NCI-H1092 (cell line): ENCODE data around the gene ALOX12.

Source experiments
- DNase-seq: peaks from one replicate; lab custom pipeline; 2025; lab: John Stamatoyannopoulos, UW

Gene ALOX12

DNA sequence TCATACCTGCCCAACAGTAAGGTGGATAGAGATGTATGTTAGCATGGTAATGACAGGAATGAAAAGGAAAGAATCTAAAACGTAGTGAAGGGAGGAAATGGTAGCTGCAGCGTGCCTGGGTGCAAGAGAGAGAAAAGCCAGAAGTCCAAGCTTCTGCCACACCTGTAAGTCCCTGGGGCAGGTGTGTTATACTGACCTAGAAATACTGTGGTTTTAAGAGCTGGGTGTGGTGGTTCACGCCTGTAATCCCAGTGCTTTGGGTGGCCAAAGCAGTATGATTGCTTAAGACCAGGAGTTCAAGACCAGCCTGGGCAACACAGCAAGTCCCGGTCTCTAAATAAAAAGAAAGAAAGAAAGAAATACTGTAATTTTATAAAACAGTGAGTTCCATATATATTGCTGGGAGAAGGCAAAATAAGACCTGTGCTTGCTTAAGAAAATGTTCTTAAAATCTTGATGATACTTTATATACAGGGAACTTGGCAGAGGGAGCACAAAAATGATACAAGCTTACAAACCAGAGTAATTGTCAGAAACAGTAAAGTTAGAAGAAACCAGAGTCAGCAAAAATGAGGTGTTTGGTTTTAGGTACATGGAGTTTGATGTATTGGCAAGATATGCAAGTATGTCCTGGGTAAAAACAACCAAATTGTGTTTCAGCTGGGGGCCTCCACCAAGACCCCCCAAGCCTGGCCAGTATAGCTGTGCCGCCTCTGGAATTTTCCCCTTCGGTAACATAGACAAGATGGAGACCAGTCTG is 6.6 kb downstream of the ALOX12 start:
- DNase-seq = no peak

DNA sequence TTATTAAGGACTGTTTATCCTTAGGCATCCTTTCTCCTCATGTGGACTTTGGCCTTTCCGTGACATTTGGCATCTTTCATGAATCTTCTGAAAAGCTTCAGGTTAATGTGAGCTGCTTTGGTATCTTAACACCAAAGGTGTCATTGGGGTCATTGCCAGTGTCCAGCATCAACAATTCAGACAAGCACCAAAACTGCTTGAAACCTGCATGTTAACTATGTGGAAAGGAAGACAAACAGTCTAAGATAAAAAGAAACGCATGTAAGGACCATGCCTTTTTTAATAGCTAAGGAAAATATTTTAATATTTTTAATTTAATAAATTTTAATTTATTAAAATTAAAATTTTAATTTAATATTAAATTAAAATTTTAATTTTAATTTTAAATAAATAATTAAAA is 7.9 kb downstream of the ALOX12 start:
- no peak for DNase-seq

DNA sequence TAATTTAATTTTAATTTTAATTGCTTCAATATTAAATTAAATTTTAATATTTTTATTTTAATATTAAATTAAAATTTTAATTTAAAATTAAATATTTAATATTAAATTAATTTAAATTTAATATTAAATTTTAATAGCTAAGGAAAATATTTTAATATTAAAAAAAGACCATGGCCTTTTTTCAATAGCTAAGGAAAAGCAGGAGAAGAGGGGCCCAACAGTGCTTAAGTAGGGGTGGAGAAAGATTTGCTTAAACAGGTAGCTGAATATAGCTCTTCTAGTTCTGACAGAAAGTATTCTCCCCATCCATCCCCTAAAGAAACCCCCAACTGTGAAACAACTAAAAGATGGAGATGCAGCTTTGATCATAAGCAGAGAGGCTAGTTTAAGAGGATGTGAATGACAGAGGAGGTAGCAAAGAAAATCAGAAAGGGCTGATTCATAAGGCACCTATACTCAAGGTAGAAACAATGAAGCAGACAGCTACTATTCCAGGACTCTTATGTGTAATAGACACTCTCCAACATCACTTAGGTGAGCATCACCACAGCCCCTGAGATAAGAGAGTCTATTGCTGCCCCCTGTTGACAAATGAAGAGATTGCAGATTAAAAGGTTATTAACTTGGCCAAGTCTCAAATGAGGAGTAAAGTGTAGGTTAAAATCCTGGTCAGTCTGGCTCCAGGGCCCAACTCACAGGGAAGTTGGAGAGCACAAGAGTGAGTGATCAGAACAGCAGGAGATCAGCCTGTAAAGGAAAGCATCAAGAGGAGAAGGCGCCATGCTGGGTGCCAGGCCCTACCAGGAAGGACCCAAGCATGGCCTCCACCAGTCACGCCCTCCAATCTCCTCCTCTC is 8.8 kb downstream of the ALOX12 start:
- peak; percentile 50 for DNase-seq

DNA sequence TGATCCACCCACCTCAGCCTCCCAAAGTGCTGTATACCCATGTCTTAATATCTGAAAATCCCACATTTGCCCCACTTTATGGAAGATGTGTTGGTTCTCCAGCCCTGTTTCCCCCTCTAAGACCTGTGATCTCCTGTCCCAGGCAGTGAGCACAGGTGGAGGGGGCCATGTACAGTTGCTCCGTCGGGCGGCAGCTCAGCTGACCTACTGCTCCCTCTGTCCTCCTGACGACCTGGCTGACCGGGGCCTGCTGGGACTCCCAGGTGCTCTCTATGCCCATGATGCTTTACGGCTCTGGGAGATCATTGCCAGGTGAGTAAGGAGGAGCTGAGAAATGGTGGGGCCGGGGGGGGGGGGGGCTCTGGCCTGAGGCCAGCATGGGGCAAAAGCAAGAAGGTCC is 9.9 kb downstream of the ALOX12 start:
- no peak for DNase-seq

DNA sequence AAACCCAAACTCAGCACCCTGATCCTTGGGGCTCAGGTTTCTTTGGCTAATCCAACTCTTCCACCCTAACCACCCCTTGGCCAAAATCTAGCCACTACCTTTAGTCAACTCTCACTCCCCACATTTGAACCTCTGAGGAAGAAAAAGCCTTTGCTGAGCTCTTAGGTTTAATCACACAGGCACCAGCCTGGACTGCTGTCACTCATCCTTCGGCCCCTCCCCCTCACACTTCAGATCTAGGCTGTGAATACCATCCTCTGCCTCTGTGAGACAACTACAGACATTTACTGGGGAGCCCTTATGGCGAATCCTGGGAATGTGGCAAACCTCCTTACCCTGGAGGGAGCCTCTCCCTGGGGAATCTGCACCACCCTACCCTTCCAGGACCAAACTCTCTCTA is 11.3 kb downstream of the ALOX12 start:
- DNase-seq = no peak

DNA sequence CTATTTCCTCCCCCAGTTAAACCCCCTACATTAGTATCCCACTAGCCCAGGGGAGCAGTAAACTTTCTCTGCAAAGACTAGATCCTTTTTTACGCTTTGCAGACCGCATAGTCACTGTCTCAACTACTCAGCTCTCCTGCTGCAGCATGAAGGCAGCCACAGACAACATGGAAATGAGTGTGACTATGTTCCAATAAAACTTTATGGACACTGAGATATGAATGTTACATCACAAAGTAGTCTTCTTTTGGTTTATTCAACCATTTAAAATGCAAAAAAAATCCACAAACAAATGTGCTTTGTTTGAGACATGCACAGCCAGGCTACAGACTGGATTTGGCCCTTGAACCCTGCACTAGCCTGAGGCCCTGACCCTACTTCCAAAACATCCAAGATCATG is 14.7 kb downstream of the ALOX12 start:
- no peak for DNase-seq

DNA sequence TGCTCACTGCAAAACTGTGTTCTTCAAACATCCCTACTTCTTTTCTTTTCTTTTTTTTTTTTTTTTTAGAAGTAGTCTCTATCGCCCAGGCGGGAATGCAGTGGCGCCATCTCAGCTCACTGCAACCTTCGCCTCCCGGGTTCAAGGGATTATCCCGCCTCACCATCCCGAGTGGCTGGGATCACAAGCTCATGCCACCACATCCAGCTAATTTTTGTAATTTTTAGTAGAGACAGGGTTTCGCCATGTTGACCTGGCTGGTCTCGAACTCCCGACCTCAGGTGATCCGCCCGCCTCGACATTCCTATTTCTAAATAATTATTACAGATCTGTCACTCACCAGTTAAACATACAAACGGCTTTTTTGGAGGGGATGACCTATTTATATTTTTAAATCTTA is 15.6 kb downstream of the ALOX12 start:
- no peak for DNase-seq

DNA sequence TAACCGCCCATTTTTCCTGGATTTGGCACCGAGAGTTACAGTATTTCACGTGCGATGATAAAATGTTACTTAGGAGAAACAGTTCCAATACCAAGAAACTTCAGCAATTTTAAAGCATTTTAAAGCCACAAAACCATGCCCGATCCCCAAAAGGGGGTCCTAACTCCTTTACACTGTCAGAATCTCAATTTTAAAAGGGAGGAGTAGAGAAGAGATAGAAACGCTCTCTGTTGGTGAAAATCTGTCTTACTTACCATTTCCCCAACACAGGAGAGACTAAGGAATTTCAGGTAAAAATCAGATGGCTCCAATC is 16.0 kb downstream of the ALOX12 start:
- no peak for DNase-seq

DNA sequence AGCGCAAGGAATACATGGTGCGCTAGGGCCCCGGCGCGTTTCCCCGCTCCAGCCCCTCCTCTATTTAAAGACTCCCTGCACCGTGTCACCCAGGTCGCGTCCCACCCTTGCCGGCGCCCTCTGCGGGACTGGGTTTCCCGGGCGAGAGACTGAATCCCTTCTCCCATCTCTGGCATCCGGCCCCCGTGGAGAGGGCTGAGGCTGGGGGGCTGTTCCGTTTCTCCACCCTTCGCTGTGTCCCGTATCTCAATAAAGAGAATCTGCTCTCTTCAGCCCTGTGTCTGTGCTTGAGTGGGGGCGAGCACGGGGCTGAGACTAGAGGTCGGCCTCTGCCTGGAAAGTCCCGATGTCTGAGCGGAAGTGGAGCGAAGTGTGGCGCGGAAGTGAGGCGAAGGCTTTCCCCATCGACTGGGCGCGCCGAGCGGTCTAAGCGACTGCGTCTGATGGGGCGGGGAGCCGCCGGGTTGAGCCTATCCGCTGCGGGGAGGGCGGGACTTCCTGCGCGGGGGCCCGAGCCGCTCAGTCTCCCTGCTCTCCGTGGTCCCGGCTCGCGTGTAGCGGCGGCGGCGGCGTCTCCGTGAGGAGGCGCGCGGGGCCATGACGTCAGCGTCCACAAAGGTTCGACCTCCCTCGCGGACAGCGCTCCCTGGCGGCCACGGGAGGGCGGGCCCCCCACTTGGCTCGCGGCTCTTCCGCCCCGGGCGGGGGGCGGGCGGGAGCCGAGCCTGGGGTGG is 18.6 kb downstream of the ALOX12 start:
- peak; percentile 91 for DNase-seq

DNA sequence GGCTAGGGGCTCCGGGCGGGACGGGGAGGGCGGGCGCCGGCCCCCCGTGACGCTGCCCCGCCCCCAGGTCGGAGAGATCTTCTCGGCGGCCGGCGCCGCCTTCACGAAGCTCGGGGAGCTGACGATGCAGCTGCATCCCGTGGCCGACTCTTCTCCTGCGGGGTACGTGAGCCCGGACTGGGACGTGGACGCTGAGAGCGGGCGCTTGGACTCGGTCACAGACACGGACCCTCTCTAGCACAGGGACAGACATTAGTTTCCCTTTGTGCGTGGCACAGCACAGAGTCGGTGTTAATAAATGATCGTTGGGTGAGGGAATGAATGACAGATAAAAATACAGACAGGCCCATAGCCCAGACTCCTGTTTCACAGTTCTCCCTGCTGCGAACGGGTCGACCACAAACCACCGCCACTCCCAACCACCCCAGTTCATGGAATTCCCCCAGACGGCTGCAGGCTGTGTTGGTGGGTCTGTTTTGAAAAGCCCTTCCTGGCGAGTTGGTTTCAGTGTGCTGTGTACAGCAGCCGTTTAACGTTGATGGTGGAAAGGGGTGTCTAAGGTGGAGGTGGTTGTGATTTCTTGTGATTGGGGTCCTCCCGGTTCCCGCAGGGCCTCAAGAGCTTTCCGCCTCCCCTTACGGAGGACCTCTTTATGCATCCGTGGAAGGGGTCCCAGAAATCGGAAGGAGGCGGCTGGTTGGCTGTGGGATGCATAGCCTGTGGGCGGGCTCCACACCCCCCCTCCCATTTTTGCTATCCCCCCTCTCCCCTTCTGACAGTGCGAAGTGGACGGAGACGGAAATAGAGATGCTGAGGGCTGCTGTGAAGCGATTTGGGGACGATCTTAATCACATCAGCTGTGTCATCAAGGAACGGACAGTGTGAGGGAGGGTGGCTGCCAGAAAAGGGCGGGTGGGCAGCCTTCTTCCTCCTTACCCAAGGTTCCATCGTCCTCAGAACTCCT is 19.4 kb downstream of the ALOX12 start:
- no peak for DNase-seq

DNA sequence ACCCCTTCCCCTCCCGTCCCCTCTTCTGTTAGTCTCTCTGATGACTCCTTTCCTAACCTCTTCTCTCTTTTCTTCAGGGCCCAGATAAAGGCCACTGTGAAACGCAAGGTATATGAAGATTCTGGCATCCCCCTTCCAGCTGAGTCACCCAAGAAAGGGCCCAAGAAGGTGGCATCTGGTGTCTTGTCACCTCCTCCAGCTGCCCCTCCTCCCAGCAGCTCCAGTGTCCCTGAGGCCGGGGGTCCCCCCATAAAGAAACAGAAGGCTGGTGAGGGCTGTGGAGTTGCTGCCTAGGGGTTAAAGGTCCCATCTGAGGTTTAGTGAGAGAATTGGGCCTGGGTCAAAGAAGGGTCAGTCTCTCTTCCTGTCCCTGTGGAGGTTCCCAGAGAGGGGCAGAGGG is 20.6 kb downstream of the ALOX12 start:
- no peak for DNase-seq

DNA sequence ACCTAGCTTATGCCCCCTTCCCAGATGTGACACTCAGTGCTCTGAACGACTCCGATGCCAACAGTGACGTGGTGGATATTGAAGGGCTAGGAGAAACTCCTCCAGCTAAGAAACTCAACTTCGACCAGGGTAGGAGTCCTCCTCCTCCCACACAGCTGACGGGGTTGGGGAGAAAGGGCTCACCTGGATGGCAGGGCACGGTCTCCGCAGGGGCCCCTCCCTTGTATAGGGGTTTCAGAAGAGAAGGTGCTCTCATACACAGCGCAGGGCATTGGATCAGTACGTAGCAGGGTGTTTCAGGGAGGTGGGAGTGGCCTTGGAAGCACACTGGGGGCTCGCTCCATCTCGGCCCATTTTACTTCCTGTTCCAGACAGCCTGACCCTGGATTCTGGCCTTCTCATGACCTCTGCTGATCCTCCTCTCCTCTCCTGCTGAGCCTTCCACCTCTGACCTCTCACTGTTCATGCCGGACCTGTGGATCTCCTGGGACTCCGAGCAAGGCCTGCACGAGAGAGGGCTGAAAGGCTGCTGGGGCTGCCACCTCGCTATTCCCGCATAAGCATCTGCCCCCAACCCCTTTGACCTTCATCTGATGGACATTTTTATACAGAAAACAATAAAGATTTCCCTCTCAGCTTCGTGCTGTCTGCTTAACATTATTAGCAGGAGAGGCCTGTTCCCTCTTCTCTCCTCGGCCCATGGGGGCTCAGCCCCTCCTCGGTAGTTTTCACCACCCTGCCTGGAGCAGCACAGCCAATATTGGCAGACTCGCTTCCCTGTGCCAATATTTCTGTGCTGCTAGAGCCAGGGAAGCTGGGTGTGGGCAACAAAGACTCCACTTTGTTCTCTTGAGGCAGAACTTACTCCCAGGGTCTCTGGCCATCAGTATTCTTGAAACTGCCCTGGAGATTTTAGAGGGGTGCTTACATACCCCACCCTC is 21.3 kb downstream of the ALOX12 start:
- no peak for DNase-seq

DNA sequence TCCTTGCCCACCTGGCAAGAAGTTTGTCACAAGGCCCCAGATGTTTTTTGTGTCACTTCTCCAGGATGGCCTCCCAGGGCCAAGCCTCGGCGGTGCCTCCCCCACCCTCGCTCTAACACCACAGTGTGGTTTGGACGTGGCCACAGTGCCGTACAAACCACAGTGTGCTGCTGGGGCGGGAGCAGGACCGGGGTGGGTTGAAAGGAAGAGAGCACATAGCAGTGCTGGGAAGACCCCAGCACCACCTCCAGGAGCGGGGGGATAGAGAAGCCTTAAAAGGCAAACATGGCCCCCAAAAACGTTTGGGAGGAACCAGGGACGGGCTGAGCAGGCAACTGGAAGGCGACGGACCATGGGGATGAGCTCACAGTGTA is 22.0 kb downstream of the ALOX12 start:
- no peak for DNase-seq

DNA sequence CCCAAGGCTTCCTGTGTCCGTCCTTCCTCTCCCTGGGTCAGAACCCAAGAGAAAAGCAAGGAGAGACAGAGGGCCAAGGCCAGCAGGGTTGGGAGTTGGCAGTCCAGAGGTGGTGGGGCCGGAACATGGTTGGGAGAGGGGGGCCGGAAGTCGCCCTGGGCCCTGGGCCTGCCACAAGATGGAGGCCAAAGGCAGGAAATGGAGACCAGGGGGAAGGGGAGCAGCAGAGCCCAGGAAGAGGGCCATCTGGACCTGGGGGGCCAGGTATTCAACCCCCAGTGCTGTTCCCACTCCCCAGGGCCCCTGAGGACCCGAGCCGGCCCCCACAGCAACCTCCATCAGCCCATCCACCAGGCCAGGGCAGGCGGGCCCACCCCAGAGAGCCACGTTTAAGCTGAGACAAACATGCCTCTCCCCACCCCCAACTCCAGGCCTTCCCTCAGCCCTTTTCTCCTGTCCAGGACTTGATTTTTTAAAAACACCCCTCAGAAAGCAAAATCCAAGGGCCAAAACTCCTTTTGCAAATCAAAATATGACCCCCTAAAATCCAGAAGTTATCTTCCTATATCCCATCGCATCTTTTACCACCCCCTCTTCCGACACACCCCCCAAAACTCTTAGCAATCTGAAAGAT is 22.6 kb downstream of the ALOX12 start:
- no peak for DNase-seq

DNA sequence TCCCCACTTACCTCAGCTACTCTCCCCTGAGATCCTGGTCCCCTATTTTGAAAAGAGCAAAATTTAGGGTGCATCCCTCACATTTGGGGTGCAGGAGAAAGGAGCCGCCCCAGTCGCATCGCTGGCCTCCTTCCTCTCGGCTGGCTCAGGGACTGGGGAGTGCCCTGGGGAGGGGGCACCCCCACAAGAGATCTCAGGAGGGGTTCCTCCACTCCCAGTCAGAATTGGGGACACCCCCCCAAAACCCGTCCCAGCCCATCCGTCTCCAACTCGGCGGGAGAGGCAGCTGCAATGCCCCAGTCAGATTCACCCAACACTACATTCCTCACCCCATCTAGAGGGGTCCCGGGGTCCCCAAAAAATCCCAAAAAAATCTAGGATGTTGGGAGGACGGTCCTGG is 23.5 kb downstream of the ALOX12 start:
- no peak for DNase-seq

DNA sequence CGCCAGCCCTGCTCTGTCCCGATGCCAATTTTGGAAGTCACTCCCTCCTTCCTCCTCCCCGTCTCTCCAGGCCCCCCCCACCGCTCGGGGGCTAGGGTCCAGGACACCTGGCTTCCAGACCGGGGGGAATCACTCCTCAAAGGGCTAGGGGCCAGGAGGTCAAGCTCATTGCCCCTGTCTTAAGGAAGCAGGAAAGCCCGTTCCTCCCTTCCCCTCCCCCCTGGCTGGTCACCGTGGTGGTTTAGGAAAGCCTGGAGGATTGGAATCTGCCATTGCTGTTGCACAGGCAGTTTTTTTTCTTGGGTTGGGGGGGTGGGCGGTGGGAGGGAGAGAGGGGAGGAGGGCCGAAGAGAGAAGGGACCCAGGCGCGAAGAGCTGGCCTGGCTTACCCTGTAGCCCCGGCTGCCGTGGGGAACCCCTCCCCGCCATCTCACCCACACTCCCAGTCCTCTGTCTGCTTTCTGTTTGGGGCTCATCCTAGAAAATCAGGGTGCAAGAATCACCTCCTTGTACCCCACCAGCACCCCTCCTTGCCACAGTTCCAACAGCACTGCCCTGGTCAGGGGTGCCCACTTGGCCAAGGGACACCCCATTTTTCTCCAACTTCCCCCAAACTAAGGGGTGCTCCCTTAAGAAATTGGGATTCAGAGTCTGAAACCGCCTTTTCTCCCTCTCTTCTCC is 24.1 kb downstream of the ALOX12 start:
- DNase-seq = peak; percentile 6

DNA sequence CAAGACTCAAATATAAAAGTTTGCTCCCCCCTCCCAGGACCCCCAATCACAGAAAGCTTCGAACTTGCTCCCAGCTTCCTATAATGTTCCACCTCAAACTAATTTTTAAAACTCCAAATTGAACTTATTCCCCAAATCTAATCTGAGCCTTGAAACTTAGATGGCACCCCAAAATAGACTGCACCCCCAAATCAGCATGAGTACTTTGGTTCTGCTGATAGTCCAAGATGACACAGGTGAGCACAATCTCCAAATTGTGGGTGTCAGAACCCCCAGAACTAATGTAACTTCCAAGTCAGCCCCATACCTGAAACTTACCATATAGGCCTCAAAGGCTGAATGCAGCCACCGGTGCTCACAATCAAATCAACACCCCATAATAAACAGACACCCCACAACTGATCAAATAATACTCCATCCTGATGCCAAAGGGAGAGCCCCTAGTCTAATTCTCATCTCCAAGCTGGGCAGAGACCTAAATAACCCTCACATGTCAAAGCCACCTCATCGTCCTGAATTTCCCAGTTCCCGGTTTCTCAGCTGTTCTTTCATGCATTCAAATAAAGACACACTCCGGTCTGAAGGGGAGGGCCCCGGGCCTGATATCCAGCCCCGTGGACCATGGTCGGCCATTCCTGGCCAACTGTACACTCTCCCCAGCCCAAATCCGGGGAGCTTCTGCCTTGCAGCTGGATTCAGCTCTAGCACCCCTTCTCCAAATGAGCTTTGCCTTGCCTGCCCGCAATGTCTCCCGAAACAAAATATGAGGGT is 25.2 kb downstream of the ALOX12 start:
- DNase-seq = no peak

DNA sequence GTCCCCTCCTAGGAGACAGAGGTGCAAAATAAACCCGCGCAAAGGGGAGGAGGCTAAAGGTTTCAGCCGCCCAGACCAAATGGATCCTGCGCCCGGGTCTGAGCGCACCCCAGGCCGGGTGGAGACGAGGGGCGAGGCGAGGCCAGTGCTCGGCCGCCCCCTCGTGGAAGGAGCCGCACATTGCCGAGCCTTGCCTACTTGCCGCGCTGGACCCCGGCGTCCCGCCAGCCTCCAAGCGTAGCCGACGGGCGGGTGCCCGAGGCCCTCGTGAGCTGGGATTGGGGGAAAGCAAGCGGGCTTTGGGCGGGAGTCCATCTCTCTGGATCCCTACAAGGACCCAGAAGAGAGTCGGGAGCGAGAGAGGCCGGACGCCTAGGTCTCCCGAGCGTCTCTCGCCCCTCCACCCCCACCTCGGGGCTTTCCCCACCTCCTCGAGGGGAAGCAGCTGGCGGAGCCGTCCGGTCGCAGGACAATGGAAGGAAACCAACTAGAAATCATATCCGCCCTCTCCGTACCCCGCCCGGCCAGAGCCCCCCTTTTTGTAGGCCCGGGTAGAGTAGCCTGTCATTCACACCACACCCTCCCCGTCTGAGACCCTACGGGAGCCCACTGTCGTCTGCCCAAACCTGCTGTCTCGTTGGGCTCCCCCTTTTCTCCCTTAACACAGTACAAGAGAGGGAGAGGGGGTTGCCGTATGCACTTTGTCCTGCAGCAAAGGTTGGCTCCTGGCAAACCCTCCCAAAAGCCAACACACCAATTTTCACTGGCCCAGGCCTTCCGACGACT is 26.3 kb downstream of the ALOX12 start:
- DNase-seq = peak; percentile 8
